Esophagus squamous epithelium (tissue), 5 donors: ENCODE measurements around the gene SP8. TPM values are rescaled to one million over a fixed set of nuclear protein-coding genes. Genes with fewer than 3 reads are reported as not detected.

ENCODE experiments used
- DNase-seq: peaks from one replicate; lab custom pipeline; 2025; lab: John Stamatoyannopoulos, UW
- H3K27ac ChIP-seq, 4 donors: fragments of 200-600 bp; sonication (generic); one replicate each; pipeline ENCODE4 v1.5.1; 2016 to 2019; ENCODE audit warnings: mild to moderate bottlenecking in 1 of 4
- H3K27me3 ChIP-seq, 4 donors: fragments of 200-600 bp; sonication (generic); 1 replicate in 3 of 4; 2 replicates in 1 of 4; pipeline versions ENCODE4 v1.5.1 to v1.6.0; 2017 to 2021; ENCODE audit warnings: antibody characterized with exemption in 1 of 4
- H3K36me3 ChIP-seq, 3 donors: fragments of 200-600 bp; sonication (generic); one replicate each; pipeline ENCODE4 v1.5.1; 2016 to 2019
- H3K4me1 ChIP-seq, 3 donors: fragments of 200-600 bp; sonication (generic); one replicate each; pipeline ENCODE4 v1.5.1; 2017 to 2019
- H3K4me3 ChIP-seq, 4 donors: fragments of 200-600 bp; sonication (generic); 1 replicate in 3 of 4; 2 replicates in 1 of 4; pipeline ENCODE4 v1.5.1; 2016 to 2019; ENCODE audit warnings: mild to moderate bottlenecking in 2 of 4, moderate library complexity in 1 of 4
- H3K9me3 ChIP-seq, 3 donors: fragments of 200-600 bp; sonication (generic); one replicate each; pipeline ENCODE4 v1.5.1; 2016 to 2019
- POLR2A ChIP-seq, 4 donors: fragments of 450-650 bp; IDR thresholded peaks; one replicate each; pipeline ENCODE4 v1.6.1; 2017; ENCODE audit warnings: antibody characterized with exemption in 4 of 4, mild to moderate bottlenecking in 4 of 4, moderate library complexity in 3 of 4
- WGBS, 2 donors: methylation state at CpG; one replicate each; pipeline ENCODE4 v1.1.5; 2018; 5-methylcytosine and 5-hydroxymethylcytosine counted together
- intact Hi-C: fragments of 100-400 bp; cut with DNase I; formaldehyde crosslinking; loops from one replicate; pipeline ENCODE4 v1.15.0; 2022
- total RNA-seq, 4 donors: library from RNA; depleted of rRNA; stranded (reverse); fragments of >200 nt; gene quantifications; one replicate each; pipeline ENCODE4 v1.1.0, GENCODE V29; 2016
- TF ChIP-seq, protein P1 (sequence below), 6 experiments: fragments of 450-650 bp in 4 of 6; fragments of 200-600 bp in 2 of 6; sonication (generic) in 2 of 6; IDR thresholded peaks; one replicate each; pipeline ENCODE4 v1.5.1; 2016 to 2019; ENCODE audit warnings: antibody characterized with exemption in 6 of 6, mild to moderate bottlenecking in 4 of 6, moderate library complexity in 4 of 6
- donor health status: DM: yes; HTN: yes; CAD: no.

SP8 gene
- total RNA-seq, 4 donors from 2014 or later: not detected

DNA sequence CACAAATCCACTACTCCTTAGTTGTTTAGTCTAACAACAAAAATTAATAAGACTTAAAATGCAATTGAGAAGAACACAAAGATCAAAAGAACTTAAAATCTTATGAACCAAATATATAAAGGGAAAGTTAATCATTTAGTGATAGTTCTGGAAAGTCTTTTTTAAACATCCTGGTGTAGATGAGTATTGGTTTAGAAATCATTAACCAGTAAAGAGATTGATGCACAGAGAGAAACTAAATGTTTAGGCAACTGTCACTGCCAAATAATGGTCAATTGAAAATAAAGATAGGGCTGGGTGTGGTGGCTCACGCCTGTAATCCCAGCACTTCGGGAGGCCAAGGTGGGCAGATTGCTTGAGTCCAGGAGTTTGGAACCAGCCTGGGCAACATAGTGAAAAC is 44.9 kb downstream of the SP8 start:
- H3K27me3 ChIP-seq: no peaks in the 10 kb centered on the region
- no peak overlapping the region for H3K4me3 ChIP-seq
- no peaks in the 10 kb centered on the region for H3K4me1 ChIP-seq
- no peak for DNase-seq
- H3K9me3 ChIP-seq: no peaks in the 10 kb centered on the region
- H3K36me3 ChIP-seq: no peaks in the 10 kb centered on the region
- no peak overlapping the region for H3K27ac ChIP-seq
- WGBS, 2 donors: 82 to 83% methylated on average over 2 of the region's 2 CpGs
- TF ChIP-seq, protein P1, sequence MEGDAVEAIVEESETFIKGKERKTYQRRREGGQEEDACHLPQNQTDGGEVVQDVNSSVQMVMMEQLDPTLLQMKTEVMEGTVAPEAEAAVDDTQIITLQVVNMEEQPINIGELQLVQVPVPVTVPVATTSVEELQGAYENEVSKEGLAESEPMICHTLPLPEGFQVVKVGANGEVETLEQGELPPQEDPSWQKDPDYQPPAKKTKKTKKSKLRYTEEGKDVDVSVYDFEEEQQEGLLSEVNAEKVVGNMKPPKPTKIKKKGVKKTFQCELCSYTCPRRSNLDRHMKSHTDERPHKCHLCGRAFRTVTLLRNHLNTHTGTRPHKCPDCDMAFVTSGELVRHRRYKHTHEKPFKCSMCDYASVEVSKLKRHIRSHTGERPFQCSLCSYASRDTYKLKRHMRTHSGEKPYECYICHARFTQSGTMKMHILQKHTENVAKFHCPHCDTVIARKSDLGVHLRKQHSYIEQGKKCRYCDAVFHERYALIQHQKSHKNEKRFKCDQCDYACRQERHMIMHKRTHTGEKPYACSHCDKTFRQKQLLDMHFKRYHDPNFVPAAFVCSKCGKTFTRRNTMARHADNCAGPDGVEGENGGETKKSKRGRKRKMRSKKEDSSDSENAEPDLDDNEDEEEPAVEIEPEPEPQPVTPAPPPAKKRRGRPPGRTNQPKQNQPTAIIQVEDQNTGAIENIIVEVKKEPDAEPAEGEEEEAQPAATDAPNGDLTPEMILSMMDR (IDR thresholded peaks at IDR 0.05): no peak
- no peak for TF ChIP-seq POLR2A (IDR thresholded peaks at IDR 0.05)
- intact Hi-C loops: no loop called here

DNA sequence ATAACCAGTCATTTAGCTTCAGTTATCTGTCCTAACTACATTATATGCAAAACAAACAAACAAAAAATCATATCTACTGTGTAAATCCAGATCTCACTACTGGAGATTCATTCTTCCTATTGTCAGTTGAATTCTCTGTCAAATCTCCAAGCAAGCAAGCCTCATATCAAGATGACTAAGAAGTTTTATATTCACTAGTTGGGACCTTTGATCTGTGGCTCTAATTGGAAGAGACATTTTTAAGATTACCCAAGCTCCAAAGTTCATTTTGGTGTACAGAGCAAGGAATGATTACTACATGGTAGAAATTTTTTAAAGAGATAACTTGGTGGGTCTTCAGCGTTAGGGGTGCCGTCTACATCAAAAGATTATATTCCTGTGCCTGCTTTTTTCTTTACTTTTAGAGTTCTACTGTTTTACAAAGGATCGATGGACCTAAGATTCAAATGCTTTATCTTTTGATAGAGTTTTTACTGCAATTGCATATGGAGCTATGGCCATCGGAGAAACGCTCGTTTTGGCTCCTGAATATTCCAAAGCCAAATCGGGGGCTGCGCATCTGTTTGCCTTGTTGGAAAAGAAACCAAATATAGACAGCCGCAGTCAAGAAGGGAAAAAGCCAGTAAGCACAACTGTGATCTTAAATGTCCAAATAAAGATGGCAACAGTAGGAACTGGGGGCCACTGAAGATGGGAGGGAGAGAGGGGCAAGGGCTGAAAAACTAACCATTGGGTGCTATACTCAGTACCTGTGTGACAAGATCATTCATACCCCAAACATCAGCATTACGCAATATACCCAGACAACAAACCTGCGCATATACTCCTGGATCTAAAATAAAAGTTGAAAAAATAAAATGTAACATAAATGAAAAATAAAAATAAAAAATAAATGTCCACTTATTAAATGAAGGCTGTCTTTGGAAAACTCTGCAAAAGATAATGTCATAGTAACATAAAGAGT is 47.9 kb downstream of the SP8 start:
- no peak for DNase-seq
- Histone ChIP-seq H3K27ac (no peak overlapping the region), H3K27me3 (no peaks in the 10 kb centered on the region), H3K4me3 (no peak overlapping the region), H3K4me1 (no peaks in the 10 kb centered on the region), H3K36me3 (no peaks in the 10 kb centered on the region), H3K9me3 (no peaks in the 10 kb centered on the region)
- intact Hi-C loops: no loop called here
- WGBS, 2 donors: 91 to 94% methylated on average over 11 of the region's 11 CpGs
- TF ChIP-seq POLR2A (IDR thresholded peaks at IDR 0.05): no peak
- TF ChIP-seq, protein P1 (IDR thresholded peaks at IDR 0.05): no peak

DNA sequence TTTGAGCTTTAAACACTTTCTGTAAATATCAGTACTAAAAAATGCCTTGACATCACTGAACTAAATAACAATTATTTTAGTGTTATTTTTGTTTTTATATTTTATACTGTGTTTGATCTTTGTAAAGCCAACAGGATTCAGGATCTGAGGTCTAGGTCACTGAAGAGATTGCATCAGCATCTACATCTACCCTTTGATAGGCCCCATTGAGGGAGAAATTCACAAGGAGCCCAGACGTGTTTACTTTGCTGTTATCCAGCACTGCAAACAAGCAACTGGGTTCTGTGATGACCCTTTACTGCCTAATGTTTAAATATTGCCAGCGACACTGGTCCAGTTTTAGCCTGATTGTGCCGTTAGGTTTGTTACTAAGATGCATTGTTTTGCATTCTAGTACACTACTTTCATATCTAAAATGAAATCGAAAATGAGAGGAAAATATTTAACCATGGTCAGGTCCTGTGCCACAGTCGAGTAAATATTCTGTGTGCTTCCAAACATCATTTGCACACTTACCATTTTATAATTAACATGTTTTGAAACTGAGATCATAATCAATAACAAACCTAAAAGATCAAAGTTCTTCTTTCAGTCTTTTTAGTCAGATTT is 48.7 kb downstream of the SP8 start:
- Histone ChIP-seq H3K4me1 (no peaks in the 10 kb centered on the region), H3K9me3 (no peaks in the 10 kb centered on the region), H3K36me3 (no peaks in the 10 kb centered on the region), H3K27me3 (no peaks in the 10 kb centered on the region), H3K27ac (no peak overlapping the region), H3K4me3 (no peak overlapping the region)
- no peak for TF ChIP-seq POLR2A (IDR thresholded peaks at IDR 0.05)
- TF ChIP-seq, protein P1 (IDR thresholded peaks at IDR 0.05): no peak
- 35 to 55% methylated on average over 5 of the region's 5 CpGs for WGBS, 2 donors
- intact Hi-C loops: no loop called here
- no peak for DNase-seq

DNA sequence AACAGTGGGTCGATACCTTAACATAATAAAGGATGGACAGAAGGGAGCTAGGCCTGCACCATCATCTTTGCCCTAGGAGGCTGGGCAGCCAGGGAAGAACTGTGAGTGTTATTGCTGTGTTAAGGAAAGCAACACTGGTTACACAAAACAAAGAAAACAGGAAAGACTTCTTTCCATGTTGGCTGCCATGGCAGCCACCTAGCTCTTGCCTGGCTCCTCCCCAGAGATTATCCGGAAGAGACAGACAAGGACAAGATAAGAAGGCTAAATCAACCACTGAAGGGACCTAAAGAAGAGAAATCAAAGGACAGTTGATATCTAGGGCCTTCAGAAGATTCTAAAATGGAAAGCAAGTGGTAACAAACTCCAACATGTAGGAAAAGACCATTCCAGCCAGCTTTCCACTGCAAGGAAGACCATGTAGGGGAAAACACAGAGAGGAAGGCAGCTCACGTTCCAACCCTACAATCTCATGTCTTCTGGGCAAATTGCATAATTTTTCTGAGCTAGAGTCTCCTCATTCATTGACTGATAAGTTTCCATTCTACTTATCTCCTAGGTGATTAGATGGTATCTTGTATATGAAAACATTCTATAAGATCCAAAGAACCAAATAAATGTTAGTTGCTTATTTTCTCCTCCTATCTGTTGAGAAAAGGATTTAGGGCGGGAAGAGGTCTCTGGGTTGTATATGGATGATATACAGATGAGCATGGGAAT is 51.2 kb downstream of the SP8 start:
- intact Hi-C loops: no loop called here
- 68 to 70% methylated on average over 4 of the region's 4 CpGs for WGBS, 2 donors
- Histone ChIP-seq H3K9me3 (no peaks in the 10 kb centered on the region), H3K27me3 (no peaks in the 10 kb centered on the region), H3K36me3 (no peaks in the 10 kb centered on the region), H3K27ac (no peak overlapping the region), H3K4me3 (no peak overlapping the region), H3K4me1 (no peaks in the 10 kb centered on the region)
- DNase-seq: no peak
- no peak for TF ChIP-seq POLR2A (IDR thresholded peaks at IDR 0.05)
- TF ChIP-seq, protein P1 (IDR thresholded peaks at IDR 0.05): no peak

Other genes starting within 250 kb of the SP8 start
- gene ABCB5, start 171.2 kb downstream of the SP8 start, total RNA-seq: under 1 TPM in 3 of 4 donors, not detected in 1; 0.09 to 0.59 (median 0.19) TPM